ENCODE measurements around the gene STMN3. TPM values are rescaled to one million over a fixed set of nuclear protein-coding genes. Genes with fewer than 3 reads are reported as not detected.
"Not testable (repeated sequence)": the region's sequence is repeated elsewhere in the genome, so short reads cannot be mapped to it uniquely, and the experiment has no call there.

STMN3 gene
- total and polyA plus RNA-seq, 4 donors: 13.6 to 20.9 (median 17.0) TPM

GRCh38 chr20:63618291-63618980 is 34.8 kb downstream of the STMN3 start:
- Histone ChIP-seq H3K4me3 (no peak overlapping the region), H3K27me3 (ENCODE audit: control insufficient read depth in 3 of 3, insufficient read depth in 3 of 3, low read length in 2 of 3) (no peaks in the 10 kb centered on the region), H3K4me1 (ENCODE audit: control insufficient read depth in 5 of 5, insufficient read depth in 5 of 5, low read length in 5 of 5) (no peaks in the 10 kb centered on the region), H3K36me3 (ENCODE audit: control insufficient read depth in 4 of 4, insufficient read depth in 4 of 4, low read length in 4 of 4) (peaks cover 0 to 33% (median 15%) of the 10 kb centered on the region in 4 donors), H3K9ac (ENCODE audit: insufficient read depth in 1 of 2, low read length in 2 of 2) (no peak overlapping the region), H3K9me3 (ENCODE audit: control insufficient read depth in 4 of 4, insufficient read depth in 3 of 4, low read length in 3 of 4) (no peaks in the 10 kb centered on the region), H3K27ac (ENCODE audit: low read depth in 1 of 2, low read length in 1 of 2) (no peak overlapping the region)
- DNase-seq (no peak), ATAC-seq (ENCODE audit: insufficient read depth, low FRiP score) (no peak)
- no peak for TF ChIP-seq CTCF (IDR thresholded peaks at IDR 0.05; ENCODE audit: control extremely low read depth, extremely low read depth)
- 87 to 89% methylated on average over 11 of the region's 11 CpGs for WGBS, 2 donors

- H3K9ac ChIP-seq (ENCODE audit: insufficient read depth in 1 of 2, low read length in 2 of 2): no peak overlapping the region
- ATAC-seq (ENCODE audit: insufficient read depth, low FRiP score) (no peak), DNase-seq (no peak)
- H3K4me1 ChIP-seq (ENCODE audit: control insufficient read depth in 5 of 5, insufficient read depth in 5 of 5, low read length in 5 of 5): no peaks in the 10 kb centered on the region
- H3K9me3 ChIP-seq (ENCODE audit: control insufficient read depth in 4 of 4, insufficient read depth in 3 of 4, low read length in 3 of 4): no peaks in the 10 kb centered on the region
- WGBS, 2 donors: 83 to 98% methylated on average over 8 of the region's 8 CpGs
- H3K27me3 ChIP-seq (ENCODE audit: control insufficient read depth in 3 of 3, insufficient read depth in 3 of 3, low read length in 2 of 3): no peaks in the 10 kb centered on the region
- no peak for TF ChIP-seq CTCF (IDR thresholded peaks at IDR 0.05; ENCODE audit: control extremely low read depth, extremely low read depth)
- H3K27ac ChIP-seq (ENCODE audit: low read depth in 1 of 2, low read length in 1 of 2): no peak overlapping the region
- H3K36me3 ChIP-seq (ENCODE audit: control insufficient read depth in 4 of 4, insufficient read depth in 4 of 4, low read length in 4 of 4): peaks cover 0 to 33% (median 15%) of the 10 kb centered on the region in 4 donors
- H3K4me3 ChIP-seq: no peak overlapping the region
Measured at GRCh38 chr20:63617876-63618265, 35.4 kb downstream of the STMN3 start.

GRCh38 chr20:63617092-63617875 is 35.9 kb downstream of the STMN3 start:
- WGBS, 2 donors: 96 to 97% methylated on average over 41 of the region's 41 CpGs
- Histone ChIP-seq H3K4me1 (ENCODE audit: control insufficient read depth in 5 of 5, insufficient read depth in 5 of 5, low read length in 5 of 5) (no peaks in the 10 kb centered on the region), H3K27me3 (ENCODE audit: control insufficient read depth in 3 of 3, insufficient read depth in 3 of 3, low read length in 2 of 3) (no peaks in the 10 kb centered on the region), H3K9ac (ENCODE audit: insufficient read depth in 1 of 2, low read length in 2 of 2) (no peak overlapping the region), H3K4me3 (no peak overlapping the region), H3K36me3 (ENCODE audit: control insufficient read depth in 4 of 4, insufficient read depth in 4 of 4, low read length in 4 of 4) (peaks cover 0 to 36% (median 15%) of the 10 kb centered on the region in 4 donors), H3K27ac (ENCODE audit: low read depth in 1 of 2, low read length in 1 of 2) (no peak overlapping the region), H3K9me3 (ENCODE audit: control insufficient read depth in 4 of 4, insufficient read depth in 3 of 4, low read length in 3 of 4) (no peaks in the 10 kb centered on the region)
- ATAC-seq (ENCODE audit: insufficient read depth, low FRiP score) (no peak), DNase-seq (no peak)
- TF ChIP-seq CTCF (IDR thresholded peaks at IDR 0.05; ENCODE audit: control extremely low read depth, extremely low read depth): no peak

- peaks cover 0 to 33% (median 15%) of the 10 kb centered on the region in 4 donors for H3K36me3 ChIP-seq (ENCODE audit: control insufficient read depth in 4 of 4, insufficient read depth in 4 of 4, low read length in 4 of 4)
- H3K9me3 ChIP-seq (ENCODE audit: control insufficient read depth in 4 of 4, insufficient read depth in 3 of 4, low read length in 3 of 4); DNase-seq; H3K4me3 ChIP-seq; H3K27ac ChIP-seq (ENCODE audit: low read depth in 1 of 2, low read length in 1 of 2); H3K9ac ChIP-seq (ENCODE audit: insufficient read depth in 1 of 2, low read length in 2 of 2); H3K4me1 ChIP-seq (ENCODE audit: control insufficient read depth in 5 of 5, insufficient read depth in 5 of 5, low read length in 5 of 5); ATAC-seq (ENCODE audit: insufficient read depth, low FRiP score); H3K27me3 ChIP-seq (ENCODE audit: control insufficient read depth in 3 of 3, insufficient read depth in 3 of 3, low read length in 2 of 3): not testable (repeated sequence)
- WGBS, 2 donors: 82 to 95% methylated on average over 18 of the region's 18 CpGs
Measured at GRCh38 chr20:63613863-63614594, 39.2 kb downstream of the STMN3 start.
